Kidney (tissue), 14 donors: Measurements from ENCODE around the gene ANGEL2. TPM values are rescaled to one million over a fixed set of nuclear protein-coding genes. Genes with fewer than 3 reads are reported as not detected.
"Not testable (repeated sequence)": the region's sequence is repeated elsewhere in the genome, so short reads cannot be mapped to it uniquely, and the experiment has no call there.

Source experiments
- DNase-seq, 5 donors: peaks; one replicate each; pipeline ENCODE4 v3.0.0-alpha.2; 2013 to 2020
- FAIRE-seq: peaks from 2 replicates; lab custom pipeline; 2012; peaks lifted over from hg19 to GRCh38; lab: Jason Lieb, UNC
- H3K27ac ChIP-seq, 2 donors: one replicate each; pipeline ENCODE4 v1.7.0; 2013; ENCODE audit warnings: low read depth in 2 of 2, low read length in 2 of 2, inconsistent platforms in 1 of 2
- H3K27me3 ChIP-seq: one replicate; pipeline ENCODE4 v1.7.1; 2013; ENCODE audit warnings: low read length, inconsistent platforms; ENCODE audit not compliant: control insufficient read depth, insufficient read depth
- H3K36me3 ChIP-seq, 3 donors: one replicate each; pipeline versions ENCODE4 v1.7.0 to v1.7.1; 2013; ENCODE audit warnings: low read length in 3 of 3, control low read depth in 1 of 3, inconsistent platforms in 1 of 3; ENCODE audit not compliant: insufficient read depth in 3 of 3, control insufficient read depth in 2 of 3
- H3K4me1 ChIP-seq, 3 donors: one replicate each; pipeline versions ENCODE4 v1.7.0 to v1.7.1; 2013; ENCODE audit warnings: low read length in 3 of 3, inconsistent platforms in 1 of 3, low read depth in 1 of 3; ENCODE audit not compliant: control insufficient read depth in 2 of 3, insufficient read depth in 2 of 3
- H3K4me3 ChIP-seq, 3 donors: one replicate each; pipeline versions ENCODE4 v1.7.0 to v1.8.1; 2013; ENCODE audit warnings: low read length in 3 of 3, control low read depth in 1 of 3, inconsistent platforms in 1 of 3
- H3K9ac ChIP-seq, 3 donors: one replicate each; pipeline versions ENCODE4 v1.7.0 to v1.7.1; 2013; ENCODE audit warnings: low read length in 3 of 3, control low read depth in 1 of 3, inconsistent platforms in 1 of 3
- H3K9me3 ChIP-seq, 3 donors: one replicate each; pipeline versions ENCODE4 v1.7.0 to v1.7.1; 2013; ENCODE audit warnings: low read length in 3 of 3, control low read depth in 1 of 3, inconsistent platforms in 1 of 3; ENCODE audit not compliant: control insufficient read depth in 2 of 3, insufficient read depth in 1 of 3
- intact Hi-C: fragments of 100-400 bp; cut with DNase I; formaldehyde crosslinking; loops from one replicate; pipeline ENCODE4 v1.11.1; 2022
- polyA plus RNA-seq: library from polyadenylated mRNA; stranded (reverse); fragments of 350-450 nt; fragmentation: Illumina TruSeq; extraction: RNeasy Lipid Tissue Mini Kit (QIAGEN cat#74804); gene quantifications from one replicate; pipeline ENCODE4 v1.2.3, GENCODE V29; 2014; ENCODE audit warnings: low read depth, low replicate concordance; ENCODE audit not compliant: insufficient read depth
- total RNA-seq: library from RNA; stranded (reverse); fragmentation: NEBNext Ultra II Directional; extraction: Animal tissue kit (Norgen Biotek cat#: 25700); gene quantifications from one replicate; pipeline ENCODE4 v1.2.1, GENCODE V29; 2021
- TF ChIP-seq, protein P1 (sequence below): IDR thresholded peaks from 3 replicates; pipeline ENCODE4 v1.5.1; 2012; ENCODE audit warnings: mild to moderate bottlenecking, moderate library complexity, borderline replicate concordance; ENCODE audit not compliant: insufficient read depth; ENCODE audit errors: extremely low read depth
- donor health status: control.
- donor health status: control.
- donor health status: control.
- donor health status: control.
- donor health status: control.
- donor health status: DM: yes; HTN: yes; CAD: no.
- donor health status: Normal renal cell carcinoma (clear cell type).

ANGEL2 gene
- total and polyA plus RNA-seq, 2 donors from 2014 or later, result 11.0 to 38.6 TPM

DNA sequence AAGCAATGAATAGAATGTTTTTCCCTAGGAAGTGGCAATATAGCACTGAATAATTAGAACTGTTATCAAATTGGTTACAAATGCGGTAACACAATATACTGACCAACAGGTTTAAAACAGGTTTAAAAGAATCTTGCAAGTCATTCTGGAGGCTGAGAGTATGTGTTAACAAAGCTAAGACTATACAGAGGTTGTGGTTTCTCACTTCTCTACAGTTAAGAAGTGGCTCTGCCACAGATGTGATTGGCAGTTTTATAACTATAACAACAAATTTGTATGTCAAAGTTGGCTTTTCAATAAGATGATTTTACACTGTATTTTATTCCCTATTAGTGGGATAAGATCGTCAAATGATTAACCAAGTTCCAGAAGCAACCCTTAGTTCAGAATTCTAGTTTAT, 7.1 kb downstream of the ANGEL2 start:
- Histone ChIP-seq H3K27ac (no peak overlapping the region), H3K9me3 (no peaks in the 10 kb centered on the region), H3K9ac (no peak overlapping the region), H3K36me3 (peaks cover 0 to 11% (median 9%) of the 10 kb centered on the region in 3 donors), H3K27me3 (no peaks in the 10 kb centered on the region), H3K4me3 (no peak overlapping the region), H3K4me1 (no peaks in the 10 kb centered on the region)
- TF ChIP-seq, protein P1, sequence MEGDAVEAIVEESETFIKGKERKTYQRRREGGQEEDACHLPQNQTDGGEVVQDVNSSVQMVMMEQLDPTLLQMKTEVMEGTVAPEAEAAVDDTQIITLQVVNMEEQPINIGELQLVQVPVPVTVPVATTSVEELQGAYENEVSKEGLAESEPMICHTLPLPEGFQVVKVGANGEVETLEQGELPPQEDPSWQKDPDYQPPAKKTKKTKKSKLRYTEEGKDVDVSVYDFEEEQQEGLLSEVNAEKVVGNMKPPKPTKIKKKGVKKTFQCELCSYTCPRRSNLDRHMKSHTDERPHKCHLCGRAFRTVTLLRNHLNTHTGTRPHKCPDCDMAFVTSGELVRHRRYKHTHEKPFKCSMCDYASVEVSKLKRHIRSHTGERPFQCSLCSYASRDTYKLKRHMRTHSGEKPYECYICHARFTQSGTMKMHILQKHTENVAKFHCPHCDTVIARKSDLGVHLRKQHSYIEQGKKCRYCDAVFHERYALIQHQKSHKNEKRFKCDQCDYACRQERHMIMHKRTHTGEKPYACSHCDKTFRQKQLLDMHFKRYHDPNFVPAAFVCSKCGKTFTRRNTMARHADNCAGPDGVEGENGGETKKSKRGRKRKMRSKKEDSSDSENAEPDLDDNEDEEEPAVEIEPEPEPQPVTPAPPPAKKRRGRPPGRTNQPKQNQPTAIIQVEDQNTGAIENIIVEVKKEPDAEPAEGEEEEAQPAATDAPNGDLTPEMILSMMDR, result no peak
- no peak for FAIRE-seq
- intact Hi-C loops, result no loop called here
- DNase-seq, result no peak

DNA sequence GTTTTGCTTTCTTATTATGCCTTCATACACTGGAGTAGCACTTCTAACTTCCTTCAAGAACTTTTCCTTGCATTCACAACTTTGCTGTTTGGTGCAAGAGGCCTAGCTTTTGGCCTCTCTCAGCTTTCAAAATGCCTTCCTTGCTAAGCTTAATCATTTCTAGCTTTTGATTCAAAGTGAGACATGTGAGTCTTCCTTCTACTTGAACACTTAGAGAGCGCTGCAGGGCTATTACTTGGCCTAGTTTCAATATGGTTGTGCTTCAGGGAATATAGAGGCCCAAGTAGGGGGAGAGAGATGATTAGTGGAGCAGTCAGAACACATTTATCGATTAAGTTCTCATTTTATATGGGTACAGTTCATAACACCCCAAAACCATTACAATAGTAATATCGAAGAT, 12.4 kb downstream of the ANGEL2 start:
- FAIRE-seq, result no peak
- Histone ChIP-seq H3K9ac (no peak overlapping the region), H3K27me3 (no peaks in the 10 kb centered on the region), H3K4me3 (no peak overlapping the region), H3K27ac (no peak overlapping the region), H3K36me3 (peaks cover 2 to 17% (median 9%) of the 10 kb centered on the region in 3 donors), H3K9me3 (no peaks in the 10 kb centered on the region), H3K4me1 (no peaks in the 10 kb centered on the region)
- intact Hi-C loops, result no loop called here
- TF ChIP-seq, protein P1, result no peak
- DNase-seq, result no peak

DNA sequence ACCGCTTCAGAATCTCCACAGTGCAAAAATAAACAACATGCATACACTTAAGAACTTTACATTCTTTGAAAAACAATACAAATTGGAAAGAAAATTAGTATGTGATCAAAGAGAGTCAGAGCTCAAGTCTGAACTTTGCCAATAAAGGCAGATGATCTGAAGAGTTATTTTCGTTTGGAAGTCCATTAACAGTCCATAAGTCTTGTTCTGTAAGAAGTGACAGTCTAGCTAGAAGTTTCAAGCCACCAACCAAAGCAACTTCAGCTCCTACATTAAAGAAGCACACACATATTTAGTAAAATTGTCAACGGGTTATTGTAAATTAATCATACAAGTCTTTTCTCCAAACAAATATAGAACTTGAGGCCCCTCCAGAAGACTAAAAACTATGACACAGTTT, 20.7 kb downstream of the ANGEL2 start:
- TF ChIP-seq, protein P1, result no peak
- intact Hi-C loops, result loop anchor here (10.0 kb wide), 1 partner anchor 180 kb away; no protein-coding TSS in a partner anchor
- Histone ChIP-seq H3K9me3 (no peaks in the 10 kb centered on the region), H3K27me3 (no peaks in the 10 kb centered on the region), H3K4me1 (no peaks in the 10 kb centered on the region), H3K4me3 (no peak overlapping the region), H3K27ac (no peak overlapping the region), H3K36me3 (peaks cover 5 to 10% (median 5%) of the 10 kb centered on the region in 3 donors), H3K9ac (no peak overlapping the region)
- no peak for FAIRE-seq
- no peak for DNase-seq

DNA sequence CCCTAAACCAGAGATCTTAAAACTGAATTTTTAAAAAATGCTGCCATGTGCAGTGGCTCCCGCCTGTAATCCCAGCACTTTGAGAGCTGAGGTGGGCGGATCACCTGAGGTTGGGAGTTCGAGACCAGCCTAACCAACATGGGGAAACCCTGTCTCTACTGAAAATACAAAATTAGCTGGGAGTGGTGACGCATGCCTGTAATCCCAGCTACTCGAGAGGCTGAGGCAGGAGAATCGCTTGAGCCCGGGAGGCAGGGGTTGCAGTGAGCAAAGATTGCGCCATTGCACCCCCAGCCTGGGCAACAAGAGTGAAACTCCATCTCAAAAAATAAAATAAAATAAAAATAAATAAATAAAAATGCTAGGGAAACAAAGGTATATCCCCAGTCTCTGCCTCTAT, 21.7 kb downstream of the ANGEL2 start:
- H3K36me3 ChIP-seq, H3K27ac ChIP-seq, DNase-seq, H3K27me3 ChIP-seq, H3K9me3 ChIP-seq, H3K4me1 ChIP-seq, FAIRE-seq, H3K4me3 ChIP-seq, H3K9ac ChIP-seq: not testable (repeated sequence)
- intact Hi-C loops, result loop anchor here (10.0 kb wide), 1 partner anchor 179 kb away; no protein-coding TSS in a partner anchor
